Astrocyte of the cerebellum (primary cell): ENCODE data around the gene ELF1.

Source experiments
- DNase-seq: peaks from one replicate; pipeline ENCODE4 v3.0.0-alpha.2; 2011; ENCODE audit warnings: low read depth
- H3K4me3 ChIP-seq: 2 replicates; pipeline ENCODE4 v1.5.1; 2011; ENCODE audit warnings: mild to moderate bottlenecking, low read depth, low read length, moderate library complexity
- CTCF ChIP-seq: IDR thresholded peaks from 2 replicates; pipeline ENCODE4 v1.5.1; 2012; ENCODE audit warnings: low read length, low read depth, moderate library complexity, mild to moderate bottlenecking; ENCODE audit errors: missing control alignments
- in situ Hi-C: cut with HindIII; loops from 2 replicates; pipeline ENCODE4 v1.10.0; 2017; ENCODE audit warnings: low sequenced_read_pairs

Gene ELF1

GRCh38 chr13:41001695-41002094 is 17.4 kb downstream of the ELF1 start:
- no peak for TF ChIP-seq CTCF
- DNase-seq: no peak
- H3K4me3 ChIP-seq: no peak overlapping the region
- in situ Hi-C loops: no loop called here

- H3K4me3 ChIP-seq: no peak overlapping the region
- no peak for DNase-seq
- in situ Hi-C loops: no loop called here
- no peak for TF ChIP-seq CTCF
Observed at GRCh38 chr13:40999416-40999815, 19.7 kb downstream of the ELF1 start.

- in situ Hi-C loops: no loop called here
- no peak for DNase-seq
- TF ChIP-seq CTCF: no peak
- H3K4me3 ChIP-seq: no peak overlapping the region
Observed at GRCh38 chr13:40996426-40997092, 22.6 kb downstream of the ELF1 start.

- no peak overlapping the region for H3K4me3 ChIP-seq
- in situ Hi-C loops: no loop called here
- TF ChIP-seq CTCF: no peak
- DNase-seq: no peak
Observed at GRCh38 chr13:40995997-40996396, 23.1 kb downstream of the ELF1 start.

- TF ChIP-seq CTCF: no peak
- in situ Hi-C loops: no loop called here
- no peak for DNase-seq
- no peak overlapping the region for H3K4me3 ChIP-seq
Observed at GRCh38 chr13:40994581-40995230, 24.4 kb downstream of the ELF1 start.

GRCh38 chr13:40993987-40994386 is 25.1 kb downstream of the ELF1 start:
- no peak for TF ChIP-seq CTCF

More at GRCh38 chr13:40993987-40994386, 25.1 kb downstream of the ELF1 start:
- in situ Hi-C loops: no loop called here
- no peak for DNase-seq
- no peak overlapping the region for H3K4me3 ChIP-seq
